Measurements from ENCODE around the gene MEIS1.
"Not testable (repeated sequence)": the region's sequence is repeated elsewhere in the genome, so short reads cannot be mapped to it uniquely, and the experiment has no call there.

MEIS1 gene

GRCh38 chr2:66470199-66470598 lies 35.3 kb downstream of the MEIS1 start:
- no peak for DNase-seq

- no peak for DNase-seq
Observed at GRCh38 chr2:66472225-66472843, 37.4 kb downstream of the MEIS1 start.

- DNase-seq, result no peak
Observed at GRCh38 chr2:66477135-66477842, 42.4 kb downstream of the MEIS1 start.

GRCh38 chr2:66478299-66478698 lies 43.4 kb downstream of the MEIS1 start:
- DNase-seq, result no peak

- DNase-seq, result no peak
Observed at GRCh38 chr2:66478731-66479316, 43.9 kb downstream of the MEIS1 start.

GRCh38 chr2:66481100-66481549 lies 46.2 kb downstream of the MEIS1 start:
- no peak for DNase-seq

GRCh38 chr2:66485252-66485651 lies 50.3 kb downstream of the MEIS1 start:
- not testable (repeated sequence) for DNase-seq

GRCh38 chr2:66488946-66489345 lies 54.0 kb downstream of the MEIS1 start:
- no peak for DNase-seq

- no peak for DNase-seq
Observed at GRCh38 chr2:66489436-66489835, 54.5 kb downstream of the MEIS1 start.

GRCh38 chr2:66490588-66491001 lies 55.7 kb downstream of the MEIS1 start:
- DNase-seq, result no peak

- DNase-seq, result peak in 1 of 2 experiments; percentile 7
Observed at GRCh38 chr2:66494708-66495107, 59.8 kb downstream of the MEIS1 start.

- DNase-seq, result peak; percentile 55 to 83
Observed at GRCh38 chr2:66495788-66496640, 61.1 kb downstream of the MEIS1 start.

GRCh38 chr2:66496670-66497420 lies 61.9 kb downstream of the MEIS1 start:
- no peak for DNase-seq

GRCh38 chr2:66497431-66498288 lies 62.7 kb downstream of the MEIS1 start:
- no peak for DNase-seq

GRCh38 chr2:66498289-66498975 lies 63.5 kb downstream of the MEIS1 start:
- DNase-seq, result no peak

- DNase-seq, result no peak
Observed at GRCh38 chr2:66501267-66501666, 66.3 kb downstream of the MEIS1 start.

GRCh38 chr2:66506265-66506664 lies 71.3 kb downstream of the MEIS1 start:
- DNase-seq, result no peak

GRCh38 chr2:66507673-66508201 lies 72.8 kb downstream of the MEIS1 start:
- no peak for DNase-seq

GRCh38 chr2:66508484-66509071 lies 73.7 kb downstream of the MEIS1 start:
- no peak for DNase-seq

- peak in 1 of 2 experiments; percentile 20 for DNase-seq
Observed at GRCh38 chr2:66509326-66509811, 74.4 kb downstream of the MEIS1 start.
